ENCODE data around the gene LCN10. TPM values are rescaled to one million over a fixed set of nuclear protein-coding genes. Genes with fewer than 3 reads are reported as not detected.

Gene LCN10
- total RNA-seq, 1 experiment from 2014 or later, result 1.5 TPM

DNA sequence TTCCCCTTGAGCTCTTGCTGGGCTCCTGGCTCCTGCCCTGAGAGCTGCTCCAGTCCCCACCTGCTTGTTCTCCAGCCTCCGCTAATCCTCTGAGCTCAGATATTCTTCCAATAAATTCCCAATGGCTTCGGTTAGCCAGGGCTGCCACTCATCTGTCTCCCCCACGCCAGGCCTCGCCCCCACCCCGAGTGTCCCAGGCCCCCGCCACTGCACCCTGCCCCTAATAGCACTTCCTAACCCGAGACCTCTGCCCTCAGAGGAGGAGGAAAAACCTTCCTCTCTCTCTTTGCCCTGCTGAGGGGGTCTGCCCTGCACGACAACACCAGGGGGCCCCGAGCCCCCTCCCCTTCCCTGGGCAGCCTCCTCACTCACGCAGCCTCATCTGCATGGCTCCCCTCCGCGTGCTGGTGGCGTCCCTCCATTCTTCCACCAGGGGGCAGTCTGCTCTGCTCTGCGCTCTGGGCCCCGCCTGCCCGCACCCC, 27.0 kb upstream of the LCN10 start:
- H3K4me3 Mint-ChIP-seq, result peak overlapping the region; percentile 53 to 73
- H3K79me2 ChIP-seq (ENCODE audit: insufficient read depth, low read length), result no peaks in the 10 kb centered on the region

More for the DNA sequence above, 27.0 kb upstream of the LCN10 start:
- Mint-ChIP-seq H3K36me3 (ENCODE audit: insufficient read depth in 1 of 3, low read depth in 3 of 3) (peaks cover 7 to 12% (median 11%) of the 10 kb centered on the region in 3 experiments), H3K4me1 (peaks cover 6 to 9% of the 10 kb centered on the region in 2 experiments), H3K27ac (peak overlapping the region in 1 of 3 experiments; percentile 48; a peak in 2 of 7 replicates), H3K27me3 (ENCODE audit: low read depth) (peaks cover 30% of the 10 kb centered on the region), H3K9me3 (peaks cover 13 to 16% of the 10 kb centered on the region in 2 experiments)
- no peak overlapping the region for H3K23ac ChIP-seq (ENCODE audit: insufficient read length, low read depth, low read length)
- H3K4ac ChIP-seq (ENCODE audit: low read depth, low read length), result no peak overlapping the region
- no peaks in the 10 kb centered on the region for H3K27me3 ChIP-seq (ENCODE audit: insufficient read depth, low read length)
- H2AFZ ChIP-seq (ENCODE audit: low read length), result no peak overlapping the region
- peak overlapping the region; percentile 69 for H3K4me2 ChIP-seq (ENCODE audit: insufficient read depth, insufficient read length, low read length)
- no peak overlapping the region for H2BK15ac ChIP-seq (ENCODE audit: low read depth, low read length)
- H3T11ph ChIP-seq (ENCODE audit: low read length), result no peak overlapping the region
- H3K23me2 ChIP-seq (ENCODE audit: insufficient read length, low read depth, low read length, poor library complexity, severe bottlenecking), result no peaks in the 10 kb centered on the region
- H3K9ac ChIP-seq (ENCODE audit: extremely low read depth, insufficient read length, low read length), result no peak overlapping the region
- H2BK12ac ChIP-seq (ENCODE audit: insufficient read length, low read depth, low read length), result no peak overlapping the region
- no peak overlapping the region for H4K91ac ChIP-seq (ENCODE audit: insufficient read length, low read depth, low read length)
- H3K27ac ChIP-seq (ENCODE audit: insufficient read length, low read depth, low read length), result no peak overlapping the region
- H4K5ac ChIP-seq (ENCODE audit: insufficient read length, low read depth, low read length), result no peak overlapping the region
- no peaks in the 10 kb centered on the region for H3K9me3 ChIP-seq (ENCODE audit: control insufficient read depth, low read depth, low read length)
- DNase-seq, result peak; percentile 88
- H3K56ac ChIP-seq (ENCODE audit: insufficient read length, low read depth, low read length), result no peak overlapping the region
- H4K20me1 ChIP-seq (ENCODE audit: control insufficient read depth, insufficient read depth, insufficient read length), result no peaks in the 10 kb centered on the region
- H3K4me1 ChIP-seq (ENCODE audit: insufficient read depth, low read length), result no peaks in the 10 kb centered on the region
- H2BK5ac ChIP-seq (ENCODE audit: insufficient read length, low read length), result no peak overlapping the region
- H3K14ac ChIP-seq (ENCODE audit: insufficient read depth, low read length), result 0 out of 2 replicates have a peak overlapping the region, but pooled peaks have one; percentile 13
- H3K79me1 ChIP-seq (ENCODE audit: insufficient read depth, low read depth, low read length, poor library complexity, severe bottlenecking), result no peaks in the 10 kb centered on the region
- H2BK120ac ChIP-seq (ENCODE audit: low read depth, low read length, poor library complexity, severe bottlenecking), result no peak overlapping the region
- H4K8ac ChIP-seq (replicated peaks; ENCODE audit: insufficient read length, low read depth, low read length), result no peak overlapping the region
- TF ChIP-seq, protein P1, sequence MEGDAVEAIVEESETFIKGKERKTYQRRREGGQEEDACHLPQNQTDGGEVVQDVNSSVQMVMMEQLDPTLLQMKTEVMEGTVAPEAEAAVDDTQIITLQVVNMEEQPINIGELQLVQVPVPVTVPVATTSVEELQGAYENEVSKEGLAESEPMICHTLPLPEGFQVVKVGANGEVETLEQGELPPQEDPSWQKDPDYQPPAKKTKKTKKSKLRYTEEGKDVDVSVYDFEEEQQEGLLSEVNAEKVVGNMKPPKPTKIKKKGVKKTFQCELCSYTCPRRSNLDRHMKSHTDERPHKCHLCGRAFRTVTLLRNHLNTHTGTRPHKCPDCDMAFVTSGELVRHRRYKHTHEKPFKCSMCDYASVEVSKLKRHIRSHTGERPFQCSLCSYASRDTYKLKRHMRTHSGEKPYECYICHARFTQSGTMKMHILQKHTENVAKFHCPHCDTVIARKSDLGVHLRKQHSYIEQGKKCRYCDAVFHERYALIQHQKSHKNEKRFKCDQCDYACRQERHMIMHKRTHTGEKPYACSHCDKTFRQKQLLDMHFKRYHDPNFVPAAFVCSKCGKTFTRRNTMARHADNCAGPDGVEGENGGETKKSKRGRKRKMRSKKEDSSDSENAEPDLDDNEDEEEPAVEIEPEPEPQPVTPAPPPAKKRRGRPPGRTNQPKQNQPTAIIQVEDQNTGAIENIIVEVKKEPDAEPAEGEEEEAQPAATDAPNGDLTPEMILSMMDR (conservative IDR thresholded peaks at IDR 0.05), result peak; percentile 60; the same call in 2 of the 3 replicates
- H2BK20ac ChIP-seq (ENCODE audit: low read depth, low read length, poor library complexity, severe bottlenecking), result no peak overlapping the region
- WGBS (ENCODE audit: extremely low coverage, insufficient read length, low lambda C conversion rate), result no CpG with 5 or more reads among the region's 16 CpGs
- no peak overlapping the region for H2AK5ac ChIP-seq (ENCODE audit: insufficient read length, low read length)
- peak overlapping the region; percentile 34 for H3K18ac ChIP-seq (ENCODE audit: insufficient read length, low read depth, low read length)
